ENCODE results near the gene CYBC1. TPM values are rescaled to one million over a fixed set of nuclear protein-coding genes. Genes with fewer than 3 reads are reported as not detected.

CYBC1 gene
- 100 to 1,000 TPM; 301 to 323 TPM for total RNA-seq

DNA sequence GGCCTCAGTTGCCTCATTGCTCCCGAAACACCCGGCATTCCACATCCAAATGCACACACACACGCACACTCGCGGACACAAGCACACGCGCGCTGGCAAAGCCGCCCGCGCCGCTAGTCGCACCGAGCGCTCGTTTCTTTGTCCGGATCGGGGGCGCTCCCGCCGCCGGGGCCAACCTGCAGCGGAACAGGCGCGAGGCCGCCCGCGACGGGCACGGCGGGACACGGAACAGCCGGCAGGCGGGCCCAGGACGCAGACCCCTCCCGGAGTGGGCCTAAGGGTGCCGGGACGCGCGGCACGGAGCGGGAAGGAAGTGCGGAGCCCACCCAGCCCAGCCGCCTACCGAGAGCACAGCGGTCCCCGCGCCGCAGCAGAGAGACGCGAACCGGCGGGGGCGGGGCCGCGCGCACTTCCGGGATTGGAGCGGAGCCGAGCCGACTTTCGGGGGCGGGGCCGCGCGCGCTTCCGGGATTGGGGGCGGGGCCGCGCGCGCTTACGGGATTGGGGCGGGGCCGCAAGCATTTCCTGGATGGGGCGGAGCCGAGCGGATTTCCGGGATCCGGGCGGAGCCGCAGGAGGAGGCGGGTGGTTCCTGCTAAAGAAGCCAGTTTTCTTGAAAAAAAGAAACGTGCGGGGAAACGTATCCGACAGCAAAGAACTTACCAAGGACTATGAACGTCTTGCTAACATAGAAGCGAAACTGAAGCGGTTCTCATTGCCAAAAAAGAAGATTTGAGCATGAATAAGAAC lies at the start of gene CYBC1:
Gene CYBC1 (minus strand): TSS at position 396 of the 750 bp plus-strand sequence. CDS start 1,498 bp downstream, outside the sequence.
- peak within 1 kb of the TSS; percentile 97 for H3K27ac Mint-ChIP-seq

DNA sequence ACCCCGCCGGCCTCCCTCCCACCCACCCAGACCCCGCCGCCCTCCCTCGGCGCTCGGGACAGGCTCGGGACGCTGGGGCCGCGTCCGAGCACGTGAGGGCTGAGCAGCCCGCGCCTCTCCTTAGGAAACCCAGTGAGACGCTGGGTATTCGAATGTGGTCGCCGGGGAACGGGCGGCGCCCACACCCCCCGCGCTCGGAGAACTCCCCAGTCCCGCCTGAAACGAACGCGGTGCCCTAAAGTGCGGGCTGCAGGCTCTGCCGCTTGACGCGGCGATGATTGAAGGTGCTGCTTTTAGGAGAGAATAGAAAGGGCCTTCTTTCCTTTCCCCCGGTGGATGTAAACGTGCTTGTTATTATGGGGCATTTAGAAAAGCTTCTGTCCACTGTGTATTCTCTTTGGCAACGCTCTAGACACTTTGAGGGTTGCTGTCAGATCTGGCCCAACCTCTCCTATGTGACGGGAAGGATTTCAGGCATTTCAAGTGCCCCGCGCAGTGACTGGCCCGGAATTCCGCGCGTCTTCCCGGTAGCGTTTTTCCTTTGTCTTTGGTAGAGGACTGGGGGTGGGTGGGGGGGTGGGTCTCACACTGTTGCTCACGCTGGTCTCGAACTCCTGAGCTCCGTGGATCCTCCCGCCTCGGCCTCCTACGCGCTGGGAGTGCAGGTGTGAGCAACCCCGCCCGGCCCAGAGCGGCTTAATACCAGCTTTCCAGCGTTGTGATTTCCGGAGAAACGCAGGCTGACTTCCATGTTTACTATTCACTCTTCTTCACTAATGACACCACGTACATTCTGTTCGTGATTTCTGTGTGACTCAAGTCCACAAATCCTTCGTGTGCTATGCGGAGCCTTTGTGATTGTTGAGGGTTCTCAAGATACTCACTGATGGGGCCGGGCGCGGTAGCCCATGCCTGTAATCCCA lies 47.2 kb upstream of the CYBC1 start:
- peak overlapping the region; percentile 85 for H3K4me3 Mint-ChIP-seq
- peak; percentile 10 for ATAC-seq (ENCODE audit: low read depth)
- H3K4me1 Mint-ChIP-seq: peaks cover 21% of the 10 kb centered on the region
- POLR2A ChIA-PET: interaction anchor here (0.5 to 2.3 kb wide), 5 partner anchors 22 to 127 kb away, joined by 3 to 11 read pairs (median 4); partner anchors contain the start of gene FOXK2
- H3K27ac Mint-ChIP-seq: peak overlapping the region; percentile 83
- no peaks in the 10 kb centered on the region for H3K27me3 Mint-ChIP-seq
- H3K36me3 Mint-ChIP-seq: no peaks in the 10 kb centered on the region
- DNase-seq: peak; percentile 65
- H3K9me3 Mint-ChIP-seq: no peaks in the 10 kb centered on the region

More for the DNA sequence above, at the start of gene CYBC1:
- peak; percentile 74 for ATAC-seq (ENCODE audit: low read depth)
- POLR2A ChIA-PET: interaction anchor here (0.7 to 2.3 kb wide), 8 partner anchors 7 to 99 kb away, joined by 3 to 28 read pairs (median 6); partner anchors contain the start of genes FOXK2, HEXD, NARF and OGFOD3
- DNase-seq: peak; percentile 98
- H3K9me3 Mint-ChIP-seq: no peaks in the 10 kb centered on the region
- H3K27me3 Mint-ChIP-seq: no peaks in the 10 kb centered on the region
- H3K36me3 Mint-ChIP-seq: peaks cover 18% of the 10 kb centered on the region
- H3K4me3 Mint-ChIP-seq: peak within 1 kb of the TSS; percentile 96
- peaks cover 27% of the 10 kb centered on the region for H3K4me1 Mint-ChIP-seq

DNA sequence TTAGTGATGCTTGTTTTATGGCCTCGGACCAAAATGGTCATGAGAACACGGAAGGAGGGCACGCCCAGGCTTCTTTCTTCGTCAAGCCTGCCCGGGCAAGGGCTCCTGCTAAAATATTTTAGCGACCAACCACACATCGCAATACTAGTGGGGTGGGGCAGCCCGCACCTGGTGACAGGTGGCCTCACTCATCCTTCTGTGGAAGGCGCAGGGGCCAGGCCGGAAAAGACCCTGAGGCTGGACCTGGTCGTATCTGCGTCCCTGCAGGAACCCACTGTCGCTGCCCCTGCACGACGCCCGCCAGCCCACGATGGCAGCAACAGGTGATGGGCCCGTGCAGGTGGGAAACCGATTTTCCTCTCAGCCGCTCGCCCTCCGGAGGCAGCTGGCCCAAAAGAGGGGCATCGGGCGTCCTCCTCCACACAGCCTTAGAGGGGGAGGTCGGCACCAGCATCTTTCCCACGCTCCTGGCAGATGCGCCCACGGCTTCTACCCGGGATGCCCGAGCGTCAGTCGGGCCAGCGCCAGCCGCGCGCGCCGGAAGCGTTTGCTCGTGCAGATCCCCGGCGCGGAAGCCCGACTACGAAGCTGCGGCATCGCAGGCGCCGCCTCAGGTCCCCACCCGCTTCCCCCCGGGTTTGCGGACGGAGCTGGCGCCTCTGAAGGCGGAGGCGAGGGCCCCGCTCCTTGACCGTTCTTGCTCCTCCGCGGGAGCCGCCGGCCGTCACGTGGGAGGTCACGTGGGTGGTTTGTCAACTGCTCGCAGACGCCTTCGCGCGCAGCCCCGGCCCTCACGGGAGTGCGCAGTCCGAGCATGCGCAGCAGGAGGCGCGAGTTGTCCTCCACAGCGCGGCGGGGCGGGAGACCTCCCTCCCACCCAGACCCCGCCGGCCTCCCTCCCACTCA lies 46.2 kb upstream of the CYBC1 start:
- no peaks in the 10 kb centered on the region for H3K36me3 Mint-ChIP-seq
- POLR2A ChIA-PET: interaction anchor here (0.5 to 2.3 kb wide), 5 partner anchors 23 to 126 kb away, joined by 3 to 11 read pairs (median 4); partner anchors contain the start of gene FOXK2
- peak; percentile 66 for ATAC-seq (ENCODE audit: low read depth)
- peak overlapping the region; percentile 62 for H3K4me3 Mint-ChIP-seq
- H3K4me1 Mint-ChIP-seq: peaks cover 21% of the 10 kb centered on the region
- no peaks in the 10 kb centered on the region for H3K9me3 Mint-ChIP-seq
- H3K27me3 Mint-ChIP-seq: no peaks in the 10 kb centered on the region
- DNase-seq: peak; percentile 93
- peak overlapping the region; percentile 69 for H3K27ac Mint-ChIP-seq

DNA sequence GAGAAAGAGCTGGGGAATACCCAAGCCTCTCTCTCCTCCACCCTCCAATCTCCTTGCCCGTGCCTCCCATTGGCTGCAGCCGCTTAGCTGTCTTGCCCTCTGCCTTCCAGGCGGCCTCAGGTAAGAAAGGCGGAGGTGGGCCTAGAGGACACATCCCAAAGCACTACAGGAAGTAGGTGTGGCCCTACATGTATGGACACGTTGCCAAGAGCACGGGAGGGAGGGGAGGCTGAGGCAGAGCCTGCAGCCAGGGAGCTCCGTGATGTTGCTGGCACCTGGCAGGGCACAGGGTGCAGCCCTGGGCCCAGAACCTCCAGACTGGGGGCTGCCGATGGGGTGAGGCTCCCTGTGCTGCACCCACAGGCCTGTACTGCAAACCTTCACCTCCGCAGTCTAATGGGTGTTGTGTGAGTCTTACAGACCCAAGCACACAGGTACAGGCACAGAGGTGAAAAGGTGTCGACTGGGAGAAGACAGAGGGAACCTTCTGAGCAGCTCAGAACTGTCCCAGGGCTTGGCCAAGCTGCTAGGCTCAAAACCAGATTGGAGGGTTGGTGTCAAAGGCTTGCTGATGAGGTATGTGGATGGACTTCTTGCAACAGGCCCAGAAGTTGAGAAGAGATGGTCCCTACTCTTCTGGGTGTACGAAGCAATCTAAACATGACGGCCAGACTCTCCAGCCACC lies 45.4 kb upstream of the CYBC1 start:
- POLR2A ChIA-PET: interaction anchor here (1.2 to 2.3 kb wide), 3 partner anchors 23 to 47 kb away, joined by 5 to 11 read pairs (median 7); partner anchors contain the start of gene FOXK2
- no peak for DNase-seq

DNA sequence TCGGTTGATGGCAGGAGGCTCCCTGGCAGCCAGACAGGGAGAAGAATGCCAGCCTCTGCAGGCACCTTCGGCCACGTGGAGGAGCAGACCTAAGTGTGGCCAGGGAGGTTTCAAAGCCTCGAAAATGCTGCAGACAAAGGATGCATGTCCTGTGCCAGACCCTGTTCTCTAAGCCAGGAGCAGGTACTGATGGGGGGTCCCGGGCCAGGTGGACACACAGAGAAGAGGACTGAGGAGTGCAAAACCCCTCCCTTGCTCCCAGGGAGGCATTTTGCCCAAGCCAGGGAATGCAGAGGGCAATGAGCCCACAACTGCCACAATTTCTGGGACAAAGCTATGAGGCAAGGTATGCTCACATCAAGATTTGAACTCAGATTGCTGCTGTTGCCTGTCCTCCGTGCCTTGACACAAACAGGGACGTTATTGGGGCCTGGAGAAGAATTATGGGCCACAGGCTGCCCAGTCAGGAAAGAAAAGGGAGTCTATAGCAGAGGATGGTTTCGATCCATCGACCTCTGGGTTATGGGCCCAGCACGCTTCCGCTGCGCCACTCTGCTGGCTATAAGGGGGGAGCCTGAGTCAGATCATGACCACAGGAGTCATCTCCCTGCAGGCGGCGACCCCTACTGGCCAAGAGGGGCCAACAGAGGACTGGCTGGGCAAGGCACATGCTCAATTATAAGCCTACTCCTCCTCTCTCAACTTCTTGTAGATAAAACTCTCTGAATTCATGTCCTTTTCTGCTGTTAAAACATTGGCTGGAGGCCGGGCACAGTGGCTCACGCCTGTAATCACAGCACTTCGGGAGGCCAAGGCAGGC lies 43.9 kb upstream of the CYBC1 start:
- POLR2A ChIA-PET: interaction anchor here (1.0 kb wide), 1 partner anchor 25 kb away, joined by 4 read pairs; the partner anchor contains the start of gene FOXK2
- ATAC-seq (ENCODE audit: low read depth) (peak; percentile 73), DNase-seq (peak; percentile 92)
- Mint-ChIP-seq H3K27me3 (no peaks in the 10 kb centered on the region), H3K9me3 (no peaks in the 10 kb centered on the region), H3K27ac (peak overlapping the region; percentile 86), H3K4me1 (peaks cover 21% of the 10 kb centered on the region), H3K4me3 (peak overlapping the region; percentile 78), H3K36me3 (peaks cover 1% of the 10 kb centered on the region)

More for the DNA sequence above, 45.4 kb upstream of the CYBC1 start:
- H3K36me3 Mint-ChIP-seq: no peaks in the 10 kb centered on the region
- H3K4me1 Mint-ChIP-seq: peaks cover 21% of the 10 kb centered on the region
- no peak for ATAC-seq (ENCODE audit: low read depth)
- no peaks in the 10 kb centered on the region for H3K9me3 Mint-ChIP-seq
- peak overlapping the region; percentile 69 for H3K27ac Mint-ChIP-seq
- peak overlapping the region; percentile 62 for H3K4me3 Mint-ChIP-seq
- no peaks in the 10 kb centered on the region for H3K27me3 Mint-ChIP-seq

DNA sequence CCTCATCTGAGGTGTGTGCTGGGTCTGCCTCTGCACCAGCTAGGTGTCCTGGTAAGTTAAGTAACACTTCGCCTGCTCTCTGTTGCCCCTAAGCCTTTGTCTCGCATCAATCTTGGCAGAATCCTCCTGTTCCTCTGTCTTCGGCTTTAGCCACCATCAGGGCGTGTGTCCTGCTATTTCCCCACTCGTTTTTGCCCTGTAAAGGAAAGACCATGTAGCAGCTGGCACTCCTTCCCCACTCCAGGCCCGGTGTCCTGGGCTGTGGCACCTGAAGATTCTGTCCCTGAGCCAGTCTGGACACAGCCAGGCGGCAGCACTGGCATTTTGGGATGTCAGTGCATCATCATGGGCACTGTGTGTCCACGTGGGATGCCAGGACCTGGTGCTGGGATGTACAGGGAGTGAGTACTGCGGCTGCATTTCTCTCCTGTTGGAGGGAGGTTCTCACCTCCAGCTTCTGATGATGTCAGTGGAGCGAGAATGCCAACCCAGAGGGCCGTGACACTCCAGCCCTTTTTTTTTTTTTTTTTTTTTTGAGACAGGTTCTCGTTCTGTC lies 42.8 kb upstream of the CYBC1 start:
- Mint-ChIP-seq H3K36me3 (peaks cover 6% of the 10 kb centered on the region), H3K27ac (no peak overlapping the region), H3K27me3 (no peaks in the 10 kb centered on the region), H3K9me3 (no peaks in the 10 kb centered on the region), H3K4me3 (no peak overlapping the region), H3K4me1 (peaks cover 19% of the 10 kb centered on the region)
- DNase-seq (no peak), ATAC-seq (ENCODE audit: low read depth) (no peak)
- POLR2A ChIA-PET: no interaction called here

DNA sequence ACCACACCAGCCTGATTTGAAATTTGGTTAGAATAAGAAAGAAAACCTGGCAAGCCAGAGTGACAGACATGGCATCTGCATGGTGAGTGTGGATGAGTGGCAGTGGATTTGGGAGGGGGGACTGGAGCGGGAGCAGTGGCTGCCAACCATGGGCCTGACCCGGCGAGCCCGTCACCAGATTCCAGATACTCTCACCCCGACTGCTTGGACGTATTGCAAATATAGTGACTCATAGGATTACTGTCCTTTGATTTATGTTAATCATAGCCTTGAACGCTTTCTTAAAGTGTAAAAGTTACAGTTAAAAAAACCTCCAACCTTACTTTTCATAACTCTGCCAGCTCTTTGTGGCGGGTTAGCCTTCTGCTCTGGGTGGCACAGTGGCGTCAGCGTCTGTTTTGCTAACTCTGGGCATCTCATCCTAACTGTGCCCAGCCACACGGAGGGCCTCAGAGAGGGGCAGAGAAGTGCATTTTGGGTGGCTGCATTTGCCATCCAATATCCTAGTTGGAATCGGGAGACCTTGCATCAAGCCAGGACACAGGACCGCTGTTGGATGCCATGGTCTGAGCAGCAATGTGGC lies 42.2 kb upstream of the CYBC1 start:
- POLR2A ChIA-PET: no interaction called here
- H3K36me3 Mint-ChIP-seq: peaks cover 6% of the 10 kb centered on the region
- ATAC-seq (ENCODE audit: low read depth) (no peak), DNase-seq (no peak)
- no peak overlapping the region for H3K27ac Mint-ChIP-seq
- H3K9me3 Mint-ChIP-seq: no peaks in the 10 kb centered on the region
- peaks cover 15% of the 10 kb centered on the region for H3K4me1 Mint-ChIP-seq
- H3K4me3 Mint-ChIP-seq: no peak overlapping the region
- H3K27me3 Mint-ChIP-seq: no peaks in the 10 kb centered on the region

DNA sequence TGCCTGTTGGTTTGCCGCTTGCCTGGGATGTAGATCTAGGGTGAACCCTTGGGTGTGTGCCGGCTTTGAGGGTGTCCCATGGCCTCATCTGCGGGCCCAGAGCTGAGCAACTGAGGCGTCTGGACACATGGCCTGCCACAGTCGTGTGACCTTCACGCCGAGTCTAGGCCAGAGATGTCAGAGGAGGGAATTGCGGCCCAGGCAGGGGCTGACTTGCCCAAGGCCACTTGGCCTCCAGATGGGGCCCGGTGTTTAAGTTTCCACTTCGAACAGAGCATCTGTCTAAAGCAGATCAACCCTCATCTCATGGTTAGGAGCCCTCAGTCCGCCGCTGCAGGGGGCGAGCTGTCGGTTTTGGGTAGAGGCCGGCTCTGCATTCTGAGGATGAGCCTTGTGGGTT lies 41.0 kb upstream of the CYBC1 start:
- peaks cover 6% of the 10 kb centered on the region for H3K36me3 Mint-ChIP-seq
- no peak overlapping the region for H3K27ac Mint-ChIP-seq

DNA sequence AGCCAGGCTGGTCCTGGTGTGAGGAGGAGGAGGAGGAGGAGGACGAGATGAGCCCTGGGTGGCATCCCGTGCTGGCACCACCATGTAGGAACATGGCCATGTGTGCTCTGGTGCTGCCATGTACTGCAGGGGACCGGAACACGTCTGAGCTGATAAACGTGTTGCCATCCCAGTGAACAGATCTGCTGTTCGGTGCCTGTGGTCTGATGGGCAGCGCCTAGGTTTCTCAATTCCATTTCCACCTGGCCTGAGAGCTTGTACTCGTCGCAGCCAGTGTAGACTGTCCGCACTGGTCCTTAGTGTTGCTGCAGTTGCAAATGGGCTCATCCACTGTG lies 40.6 kb upstream of the CYBC1 start:
- no peak overlapping the region for H3K27ac Mint-ChIP-seq
- POLR2A ChIA-PET: interaction anchor here (1.2 kb wide), 1 partner anchor 8 kb away, joined by 3 read pairs; no protein-coding TSS in a partner anchor
- peaks cover 9% of the 10 kb centered on the region for H3K36me3 Mint-ChIP-seq
- H3K4me1 Mint-ChIP-seq: peaks cover 14% of the 10 kb centered on the region
- ATAC-seq (ENCODE audit: low read depth) (no peak), DNase-seq (no peak)
- H3K27me3 Mint-ChIP-seq: no peaks in the 10 kb centered on the region
- no peaks in the 10 kb centered on the region for H3K9me3 Mint-ChIP-seq
- no peak overlapping the region for H3K4me3 Mint-ChIP-seq

More for the DNA sequence above, 41.0 kb upstream of the CYBC1 start:
- no peak for DNase-seq
- no peaks in the 10 kb centered on the region for H3K27me3 Mint-ChIP-seq
- peaks cover 12% of the 10 kb centered on the region for H3K4me1 Mint-ChIP-seq
- H3K9me3 Mint-ChIP-seq: no peaks in the 10 kb centered on the region
- ATAC-seq (ENCODE audit: low read depth): no peak
- no peak overlapping the region for H3K4me3 Mint-ChIP-seq
- POLR2A ChIA-PET: interaction anchor here (0.6 to 1.2 kb wide), 3 partner anchors 9 to 470 kb away, joined by 3 read pairs; no protein-coding TSS in a partner anchor

DNA sequence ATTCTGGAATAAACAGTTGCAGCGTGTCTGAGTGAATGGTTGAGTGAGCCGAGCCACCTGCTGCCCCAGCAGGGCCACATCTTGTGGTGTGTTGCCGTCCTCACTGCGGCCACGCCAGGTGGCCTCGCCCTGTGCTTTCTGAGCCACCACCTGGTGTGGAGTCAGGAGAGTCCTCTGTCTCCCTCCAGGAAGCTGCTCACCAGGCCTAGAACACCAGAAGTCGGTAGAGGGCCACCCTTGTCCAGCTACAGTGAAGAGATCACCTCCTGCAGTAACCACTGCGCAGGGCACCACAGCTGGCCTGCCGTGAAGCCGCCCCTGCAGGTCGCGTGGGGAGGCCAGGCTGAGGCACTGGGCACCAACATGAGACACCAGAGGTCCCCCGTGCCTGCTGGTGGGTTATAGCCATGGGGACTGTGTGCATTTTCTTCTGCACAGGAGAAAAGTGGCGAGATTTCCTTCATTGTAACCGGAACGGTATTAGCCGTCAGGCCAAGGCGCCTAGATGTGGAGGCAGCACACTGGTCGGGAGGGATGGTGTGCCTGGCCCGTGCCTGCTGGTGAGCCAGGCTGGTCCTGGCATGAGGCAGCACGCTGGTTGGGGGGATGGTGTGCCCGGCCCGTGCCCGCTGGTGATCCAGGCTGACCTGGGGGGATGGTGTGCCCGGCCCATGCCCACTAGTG lies 40.1 kb upstream of the CYBC1 start:
- H3K27me3 Mint-ChIP-seq: no peaks in the 10 kb centered on the region
- H3K27ac Mint-ChIP-seq: no peak overlapping the region
- POLR2A ChIA-PET: no interaction called here
- DNase-seq: no peak
- no peaks in the 10 kb centered on the region for H3K9me3 Mint-ChIP-seq
- peaks cover 11% of the 10 kb centered on the region for H3K36me3 Mint-ChIP-seq
- no peak for ATAC-seq (ENCODE audit: low read depth)
- peaks cover 17% of the 10 kb centered on the region for H3K4me1 Mint-ChIP-seq
- H3K4me3 Mint-ChIP-seq: no peak overlapping the region
